Duodenal mucosa (tissue), 2 donors: Measurements from ENCODE around the gene GRIK4.

Experiments
- H3K27ac ChIP-seq: one replicate; pipeline ENCODE4 v1.7.0; 2013; ENCODE audit warnings: low read depth, low read length
- H3K27me3 ChIP-seq, 2 donors: one replicate each; pipeline ENCODE4 v1.7.0; 2013; ENCODE audit warnings: low read length in 2 of 2, control low read depth in 1 of 2; ENCODE audit not compliant: insufficient read depth in 2 of 2, control insufficient read depth in 1 of 2
- H3K36me3 ChIP-seq, 2 donors: one replicate each; pipeline ENCODE4 v1.7.0; 2013; ENCODE audit warnings: low read length in 2 of 2, control low read depth in 1 of 2; ENCODE audit not compliant: insufficient read depth in 2 of 2, control insufficient read depth in 1 of 2
- H3K4me1 ChIP-seq, 2 donors: one replicate each; pipeline ENCODE4 v1.7.0; 2013; ENCODE audit warnings: low read length in 2 of 2, control low read depth in 1 of 2; ENCODE audit not compliant: insufficient read depth in 2 of 2, control insufficient read depth in 1 of 2
- H3K4me3 ChIP-seq, 2 donors: one replicate each; pipeline ENCODE4 v1.7.0; 2013; ENCODE audit warnings: low read length in 2 of 2, low read depth in 1 of 2
- H3K9ac ChIP-seq, 2 donors: one replicate each; pipeline ENCODE4 v1.7.0; 2013; ENCODE audit warnings: low read length in 2 of 2, low read depth in 1 of 2
- H3K9me3 ChIP-seq, 2 donors: one replicate each; pipeline ENCODE4 v1.7.0; 2013; ENCODE audit warnings: low read length in 2 of 2, control low read depth in 1 of 2; ENCODE audit not compliant: control insufficient read depth in 1 of 2

GRIK4 gene

DNA sequence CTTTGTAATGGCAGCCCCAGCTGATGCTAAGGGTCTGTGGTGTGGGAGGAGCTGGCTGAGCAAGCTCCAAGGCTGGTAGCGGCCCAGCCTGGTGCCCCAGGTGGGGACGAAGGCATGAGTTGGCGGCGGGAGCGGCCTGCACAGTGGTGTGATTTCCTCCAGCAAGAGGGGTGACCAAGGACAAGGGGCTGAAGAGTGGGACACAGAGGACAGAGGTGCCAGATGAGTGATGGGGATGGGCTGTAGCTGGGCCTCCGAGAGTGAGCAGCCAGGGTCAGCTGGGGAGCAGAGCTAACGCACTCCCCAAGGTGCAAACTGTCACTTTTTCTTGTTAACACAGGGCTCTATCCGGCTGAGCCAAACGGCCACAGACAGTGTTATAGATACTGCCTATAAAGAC lies 283.2 kb downstream of the GRIK4 start:
- Histone ChIP-seq H3K4me3 (no peak overlapping the region), H3K9me3 (no peaks in the 10 kb centered on the region), H3K27me3 (peaks cover 3 to 8% of the 10 kb centered on the region in 2 donors), H3K4me1 (peaks cover 0 to 4% of the 10 kb centered on the region in 2 donors), H3K36me3 (no peaks in the 10 kb centered on the region), H3K27ac (no peak overlapping the region), H3K9ac (no peak overlapping the region)

DNA sequence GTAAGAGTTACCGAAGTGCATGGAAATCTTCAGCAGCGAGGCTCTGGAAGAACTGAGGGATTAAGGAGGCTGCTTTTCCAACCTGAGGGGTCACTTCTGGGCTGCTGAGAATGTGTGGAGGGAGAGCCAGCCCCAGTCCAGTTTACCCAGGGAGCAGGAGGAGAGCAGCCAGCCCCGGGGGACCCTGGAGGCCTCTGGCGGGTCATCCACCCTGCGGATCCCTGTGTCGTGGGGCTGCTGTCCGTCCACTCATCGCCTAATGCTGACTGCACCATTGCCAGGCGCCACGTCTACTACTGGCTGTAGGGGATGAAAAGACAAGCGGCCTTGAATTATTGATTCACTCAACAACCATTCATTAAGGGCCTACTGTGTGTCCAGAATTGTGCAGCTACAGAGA lies 283.6 kb downstream of the GRIK4 start:
- H3K36me3 ChIP-seq, result no peaks in the 10 kb centered on the region
- no peak overlapping the region for H3K9ac ChIP-seq
- peaks cover 3 to 6% of the 10 kb centered on the region in 2 donors for H3K27me3 ChIP-seq
- H3K4me1 ChIP-seq, result peaks cover 0 to 4% of the 10 kb centered on the region in 2 donors
- no peak overlapping the region for H3K27ac ChIP-seq
- no peaks in the 10 kb centered on the region for H3K9me3 ChIP-seq
- H3K4me3 ChIP-seq, result no peak overlapping the region

- Histone ChIP-seq H3K4me1 (peaks cover 0 to 1% of the 10 kb centered on the region in 2 donors), H3K27ac (no peak overlapping the region), H3K9ac (no peak overlapping the region), H3K36me3 (no peaks in the 10 kb centered on the region), H3K4me3 (no peak overlapping the region), H3K27me3 (peaks cover 0 to under 1% of the 10 kb centered on the region in 2 donors), H3K9me3 (no peaks in the 10 kb centered on the region)
These were observed 285.6 kb downstream of the GRIK4 start for GRCh38 chr11:120797143-120797542.

GRCh38 chr11:120798854-120799253 lies 287.3 kb downstream of the GRIK4 start:
- Histone ChIP-seq H3K36me3 (no peaks in the 10 kb centered on the region), H3K9me3 (no peaks in the 10 kb centered on the region), H3K4me1 (no peaks in the 10 kb centered on the region), H3K4me3 (no peak overlapping the region), H3K9ac (no peak overlapping the region), H3K27me3 (no peaks in the 10 kb centered on the region), H3K27ac (no peak overlapping the region)

DNA sequence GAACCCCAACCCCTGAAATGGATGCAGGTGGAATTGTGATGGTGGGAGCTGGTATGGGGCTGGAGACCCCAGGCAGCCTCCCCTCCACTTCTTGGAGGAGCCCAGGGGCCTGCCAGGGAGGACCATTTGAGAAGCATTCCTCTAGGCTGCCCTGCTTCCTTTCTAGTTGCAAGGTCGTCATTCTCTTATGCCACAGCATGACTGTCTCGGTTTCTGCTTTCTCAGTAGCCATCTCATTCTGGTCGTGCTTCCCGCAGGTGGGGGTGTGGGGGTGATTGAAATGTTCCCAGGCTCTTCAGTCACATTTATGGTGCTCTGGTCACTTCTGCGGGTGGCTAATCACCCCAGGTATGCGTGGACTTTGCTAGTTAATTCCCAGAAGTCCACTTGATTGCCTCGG lies 288.7 kb downstream of the GRIK4 start:
- H3K9me3 ChIP-seq, result no peaks in the 10 kb centered on the region
- no peaks in the 10 kb centered on the region for H3K36me3 ChIP-seq
- no peaks in the 10 kb centered on the region for H3K4me1 ChIP-seq
- H3K9ac ChIP-seq, result no peak overlapping the region
- H3K27ac ChIP-seq, result no peak overlapping the region
- no peaks in the 10 kb centered on the region for H3K27me3 ChIP-seq
- no peak overlapping the region for H3K4me3 ChIP-seq

GRCh38 chr11:120801801-120802689 lies 290.5 kb downstream of the GRIK4 start:
- Histone ChIP-seq H3K9me3 (no peaks in the 10 kb centered on the region), H3K27me3 (no peaks in the 10 kb centered on the region), H3K9ac (no peak overlapping the region), H3K4me1 (no peaks in the 10 kb centered on the region), H3K36me3 (no peaks in the 10 kb centered on the region), H3K4me3 (no peak overlapping the region), H3K27ac (no peak overlapping the region)

GRCh38 chr11:120805960-120806555 lies 294.5 kb downstream of the GRIK4 start:
- Histone ChIP-seq H3K4me1 (no peaks in the 10 kb centered on the region), H3K36me3 (no peaks in the 10 kb centered on the region), H3K27ac (no peak overlapping the region), H3K9me3 (no peaks in the 10 kb centered on the region), H3K9ac (no peak overlapping the region), H3K4me3 (no peak overlapping the region), H3K27me3 (no peaks in the 10 kb centered on the region)

DNA sequence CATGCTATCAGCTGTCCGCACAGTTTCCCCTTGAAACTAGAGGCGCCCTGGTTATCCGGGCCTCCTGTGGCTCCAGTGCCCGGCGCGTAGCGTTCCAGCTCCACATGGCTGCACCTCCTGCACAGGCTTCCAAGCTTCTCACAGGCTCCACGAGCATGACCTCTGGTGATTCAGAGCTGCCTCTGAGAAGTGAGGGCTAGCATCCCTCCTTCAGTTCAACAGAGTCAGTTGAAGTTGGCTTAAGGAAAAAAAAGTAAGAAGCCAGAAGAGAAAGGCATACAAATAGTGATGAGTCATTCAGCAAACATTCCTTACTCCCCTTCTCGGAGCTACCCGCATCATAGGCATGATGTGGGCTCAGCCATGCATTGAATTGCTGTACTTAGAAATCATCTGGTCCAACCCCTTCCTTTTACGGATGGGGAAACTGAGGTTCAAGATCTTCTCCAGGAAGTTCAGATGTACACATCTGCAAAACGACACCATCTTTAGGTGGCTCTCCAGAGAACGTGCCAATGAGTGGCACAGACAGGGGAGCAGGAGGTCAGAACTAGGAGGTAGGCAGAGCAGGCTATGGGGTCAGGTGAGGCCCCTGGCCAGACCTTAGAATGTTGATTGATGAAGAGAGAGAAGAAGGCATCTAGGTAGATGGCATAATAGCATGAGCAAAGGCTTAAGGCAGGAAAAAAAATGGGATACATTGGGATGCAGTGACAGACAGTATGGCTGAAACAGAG lies 296.0 kb downstream of the GRIK4 start:
- Histone ChIP-seq H3K9me3 (no peaks in the 10 kb centered on the region), H3K4me3 (no peak overlapping the region), H3K27me3 (no peaks in the 10 kb centered on the region), H3K9ac (no peak overlapping the region), H3K4me1 (no peaks in the 10 kb centered on the region), H3K27ac (no peak overlapping the region), H3K36me3 (no peaks in the 10 kb centered on the region)

DNA sequence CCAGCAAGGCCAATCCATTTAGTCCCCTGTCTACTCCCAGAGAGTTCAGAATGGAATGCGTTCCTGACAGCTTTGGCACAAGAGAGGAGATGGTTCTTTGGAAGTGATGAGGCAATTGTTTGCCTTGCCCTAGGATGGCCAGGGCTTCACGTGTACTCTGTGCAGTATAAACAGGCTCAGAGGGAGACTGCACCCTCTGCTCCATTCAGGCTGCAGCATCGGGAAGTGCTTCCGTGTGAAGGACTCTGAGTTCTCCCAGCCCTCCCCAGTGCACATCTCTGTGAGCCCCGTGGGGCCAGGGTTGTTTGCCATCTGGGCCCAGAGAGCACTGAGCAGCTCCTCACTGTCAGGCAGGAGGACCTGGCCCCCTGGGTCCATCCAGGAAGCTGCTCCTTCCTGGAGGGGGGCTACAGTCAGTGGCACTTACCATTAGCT lies 297.1 kb downstream of the GRIK4 start:
- H3K4me1 ChIP-seq, result no peaks in the 10 kb centered on the region
- H3K9ac ChIP-seq, result no peak overlapping the region
- H3K27me3 ChIP-seq, result no peaks in the 10 kb centered on the region
- H3K4me3 ChIP-seq, result no peak overlapping the region
- no peaks in the 10 kb centered on the region for H3K36me3 ChIP-seq
- H3K27ac ChIP-seq, result no peak overlapping the region
- no peaks in the 10 kb centered on the region for H3K9me3 ChIP-seq

DNA sequence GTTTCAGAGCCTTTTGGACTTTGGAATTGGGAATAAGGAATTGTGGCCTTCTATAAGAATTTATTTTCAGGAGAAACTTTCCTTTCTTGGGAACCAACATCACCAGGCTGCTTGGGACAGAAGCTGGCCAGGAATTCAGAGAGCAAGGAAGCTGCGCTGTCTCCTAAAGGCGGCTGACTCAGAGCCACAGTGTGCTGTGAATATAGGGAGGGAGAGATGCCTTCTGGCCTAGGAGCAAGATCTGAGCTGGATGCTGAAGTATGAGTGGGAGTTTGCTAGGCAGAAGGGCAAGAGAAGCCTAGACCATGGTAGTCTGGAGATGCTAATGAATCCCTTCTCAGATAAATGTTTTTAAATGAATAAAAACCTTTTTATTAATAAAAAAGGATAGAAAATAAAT lies 298.7 kb downstream of the GRIK4 start:
- H3K27ac ChIP-seq, result no peak overlapping the region
- no peaks in the 10 kb centered on the region for H3K4me1 ChIP-seq
- H3K9ac ChIP-seq, result no peak overlapping the region
- H3K9me3 ChIP-seq, result no peaks in the 10 kb centered on the region
- no peaks in the 10 kb centered on the region for H3K27me3 ChIP-seq
- H3K4me3 ChIP-seq, result no peak overlapping the region
- no peaks in the 10 kb centered on the region for H3K36me3 ChIP-seq
